ENCODE results near the gene NPTN. TPM values are rescaled to one million over a fixed set of nuclear protein-coding genes. Genes with fewer than 3 reads are reported as not detected.

The NPTN gene
- total RNA-seq, 2 donors from 2014 or later, result 111 to 159 TPM

- no peak for DNase-seq
- Histone ChIP-seq H3K36me3 (no peaks in the 10 kb centered on the region), H3K4me1 (no peaks in the 10 kb centered on the region), H3K9me3 (no peaks in the 10 kb centered on the region), H3K27ac (no peak overlapping the region), H3K27me3 (no peaks in the 10 kb centered on the region), H3K9ac (ENCODE audit: low read depth in 2 of 2, low read length in 2 of 2) (no peak overlapping the region), H3K4me3 (no peak overlapping the region)
- intact Hi-C loops (cut with DNase I), result no loop called here
- no peak for TF ChIP-seq CTCF (IDR thresholded peaks at IDR 0.05)
Observed at GRCh38 chr15:73620078-73620477, 13.1 kb downstream of the NPTN start.

GRCh38 chr15:73617913-73618312 is 15.3 kb downstream of the NPTN start:
- no peaks in the 10 kb centered on the region for H3K27me3 ChIP-seq
- H3K27ac ChIP-seq, result no peak overlapping the region
- no peaks in the 10 kb centered on the region for H3K9me3 ChIP-seq
- no peaks in the 10 kb centered on the region for H3K4me1 ChIP-seq
- no peak for TF ChIP-seq CTCF (IDR thresholded peaks at IDR 0.05)
- no peak overlapping the region for H3K4me3 ChIP-seq
- no peak overlapping the region for H3K9ac ChIP-seq (ENCODE audit: low read depth in 2 of 2, low read length in 2 of 2)
- DNase-seq, result no peak
- H3K36me3 ChIP-seq, result no peaks in the 10 kb centered on the region
- intact Hi-C loops (cut with DNase I), result no loop called here

GRCh38 chr15:73617301-73617831 is 15.8 kb downstream of the NPTN start:
- no peak for TF ChIP-seq CTCF (IDR thresholded peaks at IDR 0.05)
- Histone ChIP-seq H3K36me3 (no peaks in the 10 kb centered on the region), H3K27ac (no peak overlapping the region), H3K9ac (ENCODE audit: low read depth in 2 of 2, low read length in 2 of 2) (no peak overlapping the region), H3K4me3 (no peak overlapping the region), H3K9me3 (no peaks in the 10 kb centered on the region), H3K4me1 (no peaks in the 10 kb centered on the region), H3K27me3 (no peaks in the 10 kb centered on the region)
- no peak for DNase-seq
- intact Hi-C loops (cut with DNase I), result no loop called here

- Histone ChIP-seq H3K27me3 (no peaks in the 10 kb centered on the region), H3K36me3 (no peaks in the 10 kb centered on the region), H3K9me3 (no peaks in the 10 kb centered on the region), H3K9ac (ENCODE audit: low read depth in 2 of 2, low read length in 2 of 2) (no peak overlapping the region), H3K4me1 (no peaks in the 10 kb centered on the region), H3K27ac (no peak overlapping the region), H3K4me3 (no peak overlapping the region)
- DNase-seq, result no peak
- intact Hi-C loops (cut with DNase I), result no loop called here
- TF ChIP-seq CTCF (IDR thresholded peaks at IDR 0.05), result no peak
Observed at GRCh38 chr15:73608941-73609340, 24.2 kb downstream of the NPTN start.

GRCh38 chr15:73608475-73608874 is 24.7 kb downstream of the NPTN start:
- Histone ChIP-seq H3K9ac (ENCODE audit: low read depth in 2 of 2, low read length in 2 of 2) (no peak overlapping the region), H3K9me3 (no peaks in the 10 kb centered on the region), H3K27me3 (no peaks in the 10 kb centered on the region), H3K4me1 (no peaks in the 10 kb centered on the region), H3K27ac (no peak overlapping the region), H3K4me3 (no peak overlapping the region), H3K36me3 (no peaks in the 10 kb centered on the region)
- no peak for TF ChIP-seq CTCF (IDR thresholded peaks at IDR 0.05)
- intact Hi-C loops (cut with DNase I), result no loop called here
- DNase-seq, result no peak
